Measurements from ENCODE around the gene SMIM24. TPM values are rescaled to one million over a fixed set of nuclear protein-coding genes. Genes with fewer than 3 reads are reported as not detected.

The SMIM24 gene
- total and polyA plus RNA-seq, 2 experiments from 2014 or later: 0.22 to 0.63 TPM

GRCh38 chr19:3477506-3477905 is 2.8 kb downstream of the SMIM24 start:
- Histone ChIP-seq H3K9me3 (ENCODE audit: low read depth) (no peaks in the 10 kb centered on the region), H3K4me1 (ENCODE audit: low read depth) (no peaks in the 10 kb centered on the region), H3K36me3 (no peaks in the 10 kb centered on the region), H3K4me3 (no peak overlapping the region), H3K27ac (no peak overlapping the region), H3K27me3 (no peaks in the 10 kb centered on the region)
- DNase-seq (ENCODE audit: low read depth in 1 of 2, low spot score in 1 of 2): no peak
- no peak for TF ChIP-seq CTCF (IDR thresholded peaks at IDR 0.05; ENCODE audit: low read depth, low read length)

GRCh38 chr19:3476830-3477229 is 3.5 kb downstream of the SMIM24 start:
- Histone ChIP-seq H3K36me3 (no peaks in the 10 kb centered on the region), H3K9me3 (ENCODE audit: low read depth) (no peaks in the 10 kb centered on the region), H3K27ac (no peak overlapping the region), H3K4me3 (no peak overlapping the region), H3K4me1 (ENCODE audit: low read depth) (no peaks in the 10 kb centered on the region), H3K27me3 (no peaks in the 10 kb centered on the region)
- DNase-seq (ENCODE audit: low read depth in 1 of 2, low spot score in 1 of 2): no peak
- TF ChIP-seq CTCF (IDR thresholded peaks at IDR 0.05; ENCODE audit: low read depth, low read length): no peak

GRCh38 chr19:3475449-3475848 is 4.9 kb downstream of the SMIM24 start:
- H3K27ac ChIP-seq: no peak overlapping the region
- TF ChIP-seq CTCF (IDR thresholded peaks at IDR 0.05; ENCODE audit: low read depth, low read length): no peak
- H3K36me3 ChIP-seq: no peaks in the 10 kb centered on the region
- no peaks in the 10 kb centered on the region for H3K4me1 ChIP-seq (ENCODE audit: low read depth)
- no peaks in the 10 kb centered on the region for H3K9me3 ChIP-seq (ENCODE audit: low read depth)
- H3K27me3 ChIP-seq: no peaks in the 10 kb centered on the region
- H3K4me3 ChIP-seq: no peak overlapping the region
- DNase-seq (ENCODE audit: low read depth in 1 of 2, low spot score in 1 of 2): no peak

GRCh38 chr19:3474614-3475013 is 5.7 kb downstream of the SMIM24 start:
- Histone ChIP-seq H3K4me1 (ENCODE audit: low read depth) (no peaks in the 10 kb centered on the region), H3K36me3 (no peaks in the 10 kb centered on the region), H3K4me3 (no peak overlapping the region), H3K9me3 (ENCODE audit: low read depth) (no peaks in the 10 kb centered on the region), H3K27ac (no peak overlapping the region), H3K27me3 (no peaks in the 10 kb centered on the region)
- no peak for TF ChIP-seq CTCF (IDR thresholded peaks at IDR 0.05; ENCODE audit: low read depth, low read length)
- no peak for DNase-seq (ENCODE audit: low read depth in 1 of 2, low spot score in 1 of 2)

GRCh38 chr19:3474010-3474409 is 6.3 kb downstream of the SMIM24 start:
- TF ChIP-seq CTCF (IDR thresholded peaks at IDR 0.05; ENCODE audit: low read depth, low read length): no peak
- no peaks in the 10 kb centered on the region for H3K36me3 ChIP-seq
- no peaks in the 10 kb centered on the region for H3K27me3 ChIP-seq
- DNase-seq (ENCODE audit: low read depth in 1 of 2, low spot score in 1 of 2): no peak
- no peak overlapping the region for H3K4me3 ChIP-seq
- no peaks in the 10 kb centered on the region for H3K9me3 ChIP-seq (ENCODE audit: low read depth)
- H3K27ac ChIP-seq: no peak overlapping the region
- H3K4me1 ChIP-seq (ENCODE audit: low read depth): no peaks in the 10 kb centered on the region
